Islet of Langerhans (tissue), 1 donor: Measurements from ENCODE around the gene APBA2.

ENCODE experiments used
- FAIRE-seq: peaks from one replicate; lab custom pipeline; 2011; peaks lifted over from hg19 to GRCh38; lab: Jason Lieb, UNC

The APBA2 gene

GRCh38 chr15:29103824-29104565, 218.2 kb downstream of the APBA2 start:
- FAIRE-seq, result no peak

- no peak for FAIRE-seq
These were observed 218.7 kb downstream of the APBA2 start for GRCh38 chr15:29104566-29104880.

- FAIRE-seq, result no peak
These were observed 219.5 kb downstream of the APBA2 start for GRCh38 chr15:29105151-29105854.

- FAIRE-seq, result no peak
These were observed 220.3 kb downstream of the APBA2 start for GRCh38 chr15:29106116-29106515.

- no peak for FAIRE-seq
These were observed 220.9 kb downstream of the APBA2 start for GRCh38 chr15:29106551-29107290.

DNA sequence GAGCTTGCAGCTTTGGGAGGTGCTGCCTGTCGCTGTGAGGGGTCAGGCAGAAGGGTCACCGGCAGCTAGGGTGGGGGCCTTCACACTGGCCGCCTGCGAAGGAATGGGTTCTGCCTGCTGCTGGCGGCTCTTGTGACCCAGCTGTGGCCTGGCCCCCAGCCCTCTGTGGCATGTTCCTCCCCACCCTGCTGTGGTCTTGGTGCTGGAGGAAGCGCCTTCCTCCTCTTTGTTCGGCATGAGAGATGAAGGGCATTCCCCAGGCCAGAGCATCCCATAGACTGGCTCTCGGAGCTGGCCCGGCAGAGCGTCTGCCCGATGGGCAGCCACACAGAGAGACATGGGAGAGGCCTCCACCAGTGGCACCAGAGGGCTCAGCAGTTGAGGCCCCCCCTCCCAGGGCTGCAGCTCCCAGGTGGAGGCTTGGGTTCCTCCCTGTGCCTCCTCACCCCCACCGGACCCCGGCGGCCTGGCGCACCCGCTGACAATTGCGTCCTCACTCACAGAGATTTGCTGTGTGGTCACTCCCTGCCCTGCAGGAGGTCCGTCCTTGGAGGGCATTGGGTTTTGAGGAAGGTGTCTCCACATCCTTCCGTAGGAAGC, 221.6 kb downstream of the APBA2 start:
- FAIRE-seq, result no peak

GRCh38 chr15:29107971-29108645, 222.3 kb downstream of the APBA2 start:
- FAIRE-seq, result no peak

DNA sequence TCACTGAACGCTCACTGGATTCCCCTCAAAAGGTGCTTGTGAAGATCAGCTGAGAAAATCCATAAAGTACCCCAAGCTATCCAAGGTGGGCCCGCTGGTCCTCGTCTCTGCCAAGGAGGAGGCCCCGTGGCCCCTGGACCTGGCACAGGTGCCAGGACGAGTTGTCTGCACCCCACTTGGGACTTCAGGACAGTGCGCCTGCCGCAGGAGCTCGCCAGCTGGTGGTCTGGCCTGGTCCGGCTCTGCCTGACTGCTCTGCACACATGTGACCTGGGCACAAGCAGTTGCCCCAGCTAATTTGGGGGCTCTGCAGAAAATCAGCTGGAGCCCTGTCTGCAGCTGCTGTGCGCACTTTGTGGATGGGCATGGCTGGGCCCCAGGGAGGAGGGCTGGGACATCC, 224.0 kb downstream of the APBA2 start:
- no peak for FAIRE-seq

DNA sequence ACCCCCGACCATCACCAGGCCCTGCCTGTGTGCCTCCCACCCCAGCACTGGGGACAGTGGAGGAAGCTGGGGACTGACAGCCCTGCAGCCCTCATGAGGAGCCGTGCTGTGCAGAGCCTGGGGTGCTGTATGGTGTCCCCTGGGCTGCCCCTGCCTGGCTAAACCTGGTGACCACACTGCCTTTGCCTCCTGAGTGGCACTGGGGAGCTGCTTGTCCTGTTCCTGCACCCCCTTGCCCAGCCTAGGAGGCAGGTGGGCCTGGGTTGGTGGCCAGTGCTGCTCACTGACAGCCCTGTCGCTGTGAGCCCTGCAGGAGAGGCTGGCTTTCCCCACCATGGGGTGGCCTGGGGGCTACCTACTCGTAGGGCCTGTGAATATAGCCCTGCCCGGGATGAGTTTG, 224.4 kb downstream of the APBA2 start:
- FAIRE-seq, result no peak

- no peak for FAIRE-seq
These were observed 225.0 kb downstream of the APBA2 start for GRCh38 chr15:29110733-29111132.

DNA sequence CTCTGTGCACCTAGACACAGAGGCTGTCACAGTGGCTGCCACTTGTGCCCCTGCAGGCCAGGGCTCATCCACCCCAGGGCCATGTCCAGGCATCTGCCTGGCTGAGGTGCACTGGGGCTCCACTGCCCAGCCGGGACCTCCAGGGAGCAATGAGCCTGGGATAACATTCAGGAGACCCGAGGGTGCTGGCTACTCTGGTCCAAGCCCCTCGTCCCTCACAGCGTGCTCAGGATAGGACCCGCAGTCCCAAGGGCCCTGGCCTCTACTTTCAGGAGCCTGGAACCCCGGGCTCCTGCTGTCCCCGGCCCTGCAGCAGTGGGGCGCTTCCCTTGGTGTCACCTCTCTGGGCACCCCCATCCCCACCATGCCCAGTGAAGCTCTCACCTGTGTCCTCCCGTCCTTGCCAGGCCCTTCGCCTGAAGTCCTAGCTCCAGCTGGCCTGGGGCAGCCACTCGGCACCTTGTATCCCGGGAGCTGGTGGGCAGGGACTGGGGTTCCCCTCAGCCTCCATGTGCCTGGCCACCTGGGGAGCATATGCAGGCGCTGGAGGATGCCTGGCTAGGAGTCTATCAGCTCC, 226.0 kb downstream of the APBA2 start:
- FAIRE-seq, result no peak

GRCh38 chr15:29113336-29114220, 227.8 kb downstream of the APBA2 start:
- FAIRE-seq, result no peak

DNA sequence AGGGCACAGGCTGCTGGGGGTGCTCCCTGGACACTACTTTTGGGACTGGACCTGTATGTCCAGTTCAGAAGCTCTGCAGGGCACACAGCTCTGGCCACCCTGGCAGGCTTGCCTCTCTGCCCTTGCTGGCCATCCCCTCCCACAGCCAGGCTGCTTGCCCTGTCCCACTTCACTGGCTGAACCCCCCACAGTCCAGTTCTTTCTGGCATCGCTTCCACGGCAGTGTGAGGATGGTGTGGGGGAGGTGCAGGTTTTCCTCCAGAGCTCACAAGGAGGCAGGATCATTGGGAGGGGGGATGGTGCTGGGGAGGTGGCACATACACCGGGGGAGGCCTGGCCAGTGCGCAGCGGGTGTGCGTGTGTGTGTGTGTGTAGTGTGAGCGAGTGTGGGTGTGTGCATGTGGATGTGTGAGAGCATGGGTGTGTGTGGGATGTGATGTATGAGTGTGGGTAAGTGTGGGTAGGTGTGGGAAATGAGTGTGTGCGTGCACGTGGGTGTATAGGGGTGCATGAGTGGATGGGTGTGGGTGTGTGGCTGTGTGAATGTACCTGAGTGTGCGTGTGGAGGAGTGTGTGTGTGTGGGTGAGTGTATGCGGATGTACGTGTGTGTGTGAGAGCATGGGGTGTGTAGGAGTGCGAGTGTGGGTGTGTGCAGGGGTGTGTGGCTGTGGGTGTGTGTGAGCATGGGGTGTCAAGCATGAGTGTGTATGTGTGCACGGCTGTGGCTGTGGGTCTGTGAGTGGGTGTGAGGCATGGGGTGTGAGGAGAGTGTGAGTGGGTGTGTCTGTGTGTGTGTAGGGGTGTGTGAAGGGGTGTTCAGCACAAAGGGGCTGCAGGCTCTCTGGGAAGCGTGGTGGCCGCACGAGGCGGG, 228.7 kb downstream of the APBA2 start:
- no peak for FAIRE-seq

DNA sequence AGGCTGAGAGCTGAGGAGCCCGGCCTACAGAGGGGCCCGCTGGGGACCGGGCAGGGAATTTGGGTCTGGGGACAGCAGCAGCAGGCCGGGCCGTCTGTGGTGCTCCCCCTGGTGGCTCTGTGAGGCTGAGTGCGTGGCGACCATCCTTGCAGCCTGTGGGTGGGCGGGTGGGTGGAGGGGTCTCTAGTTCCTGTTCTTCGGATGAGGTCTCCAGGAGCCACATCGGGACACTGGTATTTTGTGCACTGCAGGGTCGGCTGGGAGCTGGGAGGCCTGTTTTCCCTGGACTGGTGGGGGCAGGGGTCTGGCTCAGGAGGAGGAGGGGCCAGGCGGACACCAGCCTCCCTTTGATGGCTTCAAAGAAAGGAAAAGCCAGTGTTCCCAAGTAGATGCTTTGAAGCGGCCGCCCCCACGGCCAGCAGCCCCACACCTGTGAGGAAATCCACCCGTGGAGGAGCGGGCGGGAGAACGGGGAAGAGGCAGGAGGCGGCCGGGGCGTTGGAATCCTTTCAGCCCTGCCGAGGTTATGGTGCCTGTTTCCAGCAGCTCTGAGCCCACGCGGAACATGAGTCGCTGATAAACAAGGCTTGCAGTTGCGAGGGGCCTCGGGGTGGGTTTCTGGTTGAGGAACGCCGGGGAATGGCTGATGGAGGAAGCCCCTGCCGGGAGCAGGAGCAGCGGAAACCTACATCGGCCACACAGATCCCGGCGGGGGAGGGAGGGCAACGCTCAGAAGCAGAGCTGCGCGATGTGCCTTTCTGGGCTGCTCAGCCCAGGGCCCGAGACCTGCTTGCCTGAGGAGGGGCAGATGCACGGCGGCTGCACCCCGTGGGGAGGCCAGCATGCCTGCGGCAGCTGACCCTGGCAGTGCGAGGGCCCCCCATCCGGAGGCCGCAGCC, 229.6 kb downstream of the APBA2 start:
- FAIRE-seq, result no peak

GRCh38 chr15:29116970-29117700, 231.4 kb downstream of the APBA2 start:
- FAIRE-seq, result no peak

GRCh38 chr15:29117778-29118177, 232.0 kb downstream of the APBA2 start:
- FAIRE-seq, result no peak

GRCh38 chr15:29119847-29120246, 234.1 kb downstream of the APBA2 start:
- no peak for FAIRE-seq
